Measurements from ENCODE around the gene ZRANB2.

DNA sequence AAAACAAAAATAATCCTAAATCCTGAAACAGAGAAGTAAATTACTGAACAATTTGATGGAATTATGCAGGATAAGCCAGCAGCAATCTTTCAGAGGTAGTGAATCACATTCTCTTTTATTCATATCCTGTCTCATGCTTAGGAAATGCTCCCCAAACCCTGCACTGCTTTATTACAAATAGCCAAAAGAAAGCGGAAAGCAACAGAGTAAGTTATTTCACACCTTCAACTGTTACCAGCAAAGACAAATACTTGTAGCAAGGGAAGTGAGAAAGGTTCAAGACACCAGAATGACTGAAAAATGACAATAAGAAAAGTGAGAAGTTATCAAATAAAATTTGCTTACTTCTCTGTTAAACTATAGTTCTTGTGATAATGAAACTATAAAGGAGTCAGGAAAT is 6.2 kb downstream of the ZRANB2 start:
- TF ChIP-seq, protein P1, sequence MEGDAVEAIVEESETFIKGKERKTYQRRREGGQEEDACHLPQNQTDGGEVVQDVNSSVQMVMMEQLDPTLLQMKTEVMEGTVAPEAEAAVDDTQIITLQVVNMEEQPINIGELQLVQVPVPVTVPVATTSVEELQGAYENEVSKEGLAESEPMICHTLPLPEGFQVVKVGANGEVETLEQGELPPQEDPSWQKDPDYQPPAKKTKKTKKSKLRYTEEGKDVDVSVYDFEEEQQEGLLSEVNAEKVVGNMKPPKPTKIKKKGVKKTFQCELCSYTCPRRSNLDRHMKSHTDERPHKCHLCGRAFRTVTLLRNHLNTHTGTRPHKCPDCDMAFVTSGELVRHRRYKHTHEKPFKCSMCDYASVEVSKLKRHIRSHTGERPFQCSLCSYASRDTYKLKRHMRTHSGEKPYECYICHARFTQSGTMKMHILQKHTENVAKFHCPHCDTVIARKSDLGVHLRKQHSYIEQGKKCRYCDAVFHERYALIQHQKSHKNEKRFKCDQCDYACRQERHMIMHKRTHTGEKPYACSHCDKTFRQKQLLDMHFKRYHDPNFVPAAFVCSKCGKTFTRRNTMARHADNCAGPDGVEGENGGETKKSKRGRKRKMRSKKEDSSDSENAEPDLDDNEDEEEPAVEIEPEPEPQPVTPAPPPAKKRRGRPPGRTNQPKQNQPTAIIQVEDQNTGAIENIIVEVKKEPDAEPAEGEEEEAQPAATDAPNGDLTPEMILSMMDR (tag by site-specific recombination; IDR thresholded peaks at IDR 0.05), result no peak
- no peak for TF ChIP-seq ZNF169 (tag by site-specific recombination; IDR thresholded peaks at IDR 0.05)
- TF ChIP-seq, protein P2, sequence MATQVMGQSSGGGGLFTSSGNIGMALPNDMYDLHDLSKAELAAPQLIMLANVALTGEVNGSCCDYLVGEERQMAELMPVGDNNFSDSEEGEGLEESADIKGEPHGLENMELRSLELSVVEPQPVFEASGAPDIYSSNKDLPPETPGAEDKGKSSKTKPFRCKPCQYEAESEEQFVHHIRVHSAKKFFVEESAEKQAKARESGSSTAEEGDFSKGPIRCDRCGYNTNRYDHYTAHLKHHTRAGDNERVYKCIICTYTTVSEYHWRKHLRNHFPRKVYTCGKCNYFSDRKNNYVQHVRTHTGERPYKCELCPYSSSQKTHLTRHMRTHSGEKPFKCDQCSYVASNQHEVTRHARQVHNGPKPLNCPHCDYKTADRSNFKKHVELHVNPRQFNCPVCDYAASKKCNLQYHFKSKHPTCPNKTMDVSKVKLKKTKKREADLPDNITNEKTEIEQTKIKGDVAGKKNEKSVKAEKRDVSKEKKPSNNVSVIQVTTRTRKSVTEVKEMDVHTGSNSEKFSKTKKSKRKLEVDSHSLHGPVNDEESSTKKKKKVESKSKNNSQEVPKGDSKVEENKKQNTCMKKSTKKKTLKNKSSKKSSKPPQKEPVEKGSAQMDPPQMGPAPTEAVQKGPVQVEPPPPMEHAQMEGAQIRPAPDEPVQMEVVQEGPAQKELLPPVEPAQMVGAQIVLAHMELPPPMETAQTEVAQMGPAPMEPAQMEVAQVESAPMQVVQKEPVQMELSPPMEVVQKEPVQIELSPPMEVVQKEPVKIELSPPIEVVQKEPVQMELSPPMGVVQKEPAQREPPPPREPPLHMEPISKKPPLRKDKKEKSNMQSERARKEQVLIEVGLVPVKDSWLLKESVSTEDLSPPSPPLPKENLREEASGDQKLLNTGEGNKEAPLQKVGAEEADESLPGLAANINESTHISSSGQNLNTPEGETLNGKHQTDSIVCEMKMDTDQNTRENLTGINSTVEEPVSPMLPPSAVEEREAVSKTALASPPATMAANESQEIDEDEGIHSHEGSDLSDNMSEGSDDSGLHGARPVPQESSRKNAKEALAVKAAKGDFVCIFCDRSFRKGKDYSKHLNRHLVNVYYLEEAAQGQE (tag by site-specific recombination; IDR thresholded peaks at IDR 0.05), result no peak
- TF ChIP-seq RBAK (tag by site-specific recombination; IDR thresholded peaks at IDR 0.05), result no peak
- no peak for TF ChIP-seq ZNF324 (tag by site-specific recombination; IDR thresholded peaks at IDR 0.05)
- no peak for TF ChIP-seq ZNF654 (tag by site-specific recombination; IDR thresholded peaks at IDR 0.05; ENCODE audit: low read depth)
- no peak for TF ChIP-seq ZNF274 (IDR thresholded peaks at IDR 0.05; ENCODE audit: low read length)
- TF ChIP-seq ZNF274 (tag by site-specific recombination; IDR thresholded peaks at IDR 0.05; ENCODE audit: borderline replicate concordance), result no peak
- TF ChIP-seq ZNF830 (tag by site-specific recombination; IDR thresholded peaks at IDR 0.05; ENCODE audit: low read depth), result no peak
- TF ChIP-seq, protein P3, sequence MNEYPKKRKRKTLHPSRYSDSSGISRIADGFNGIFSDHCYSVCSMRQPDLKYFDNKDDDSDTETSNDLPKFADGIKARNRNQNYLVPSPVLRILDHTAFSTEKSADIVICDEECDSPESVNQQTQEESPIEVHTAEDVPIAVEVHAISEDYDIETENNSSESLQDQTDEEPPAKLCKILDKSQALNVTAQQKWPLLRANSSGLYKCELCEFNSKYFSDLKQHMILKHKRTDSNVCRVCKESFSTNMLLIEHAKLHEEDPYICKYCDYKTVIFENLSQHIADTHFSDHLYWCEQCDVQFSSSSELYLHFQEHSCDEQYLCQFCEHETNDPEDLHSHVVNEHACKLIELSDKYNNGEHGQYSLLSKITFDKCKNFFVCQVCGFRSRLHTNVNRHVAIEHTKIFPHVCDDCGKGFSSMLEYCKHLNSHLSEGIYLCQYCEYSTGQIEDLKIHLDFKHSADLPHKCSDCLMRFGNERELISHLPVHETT (tag by site-specific recombination; IDR thresholded peaks at IDR 0.05), result no peak
- no peak for TF ChIP-seq ZNF629 (tag by site-specific recombination; IDR thresholded peaks at IDR 0.05)
- no peak for TF ChIP-seq SP2 (tag by site-specific recombination; IDR thresholded peaks at IDR 0.05)
